GM12875 (cell line): ENCODE data around the gene SMPDL3B.

Experiments used
- H3K4me3 ChIP-seq: one replicate; pipeline ENCODE4 v1.5.1; 2011; ENCODE audit warnings: low read depth, low read length, control low read depth
- CTCF ChIP-seq: IDR thresholded peaks from 2 replicates; pipeline ENCODE4 v1.5.1; 2011; ENCODE audit warnings: low read depth, mild to moderate bottlenecking, control low read depth, inconsistent platforms, low read length, moderate library complexity, borderline replicate concordance; ENCODE audit not compliant: insufficient read depth

SMPDL3B gene

DNA sequence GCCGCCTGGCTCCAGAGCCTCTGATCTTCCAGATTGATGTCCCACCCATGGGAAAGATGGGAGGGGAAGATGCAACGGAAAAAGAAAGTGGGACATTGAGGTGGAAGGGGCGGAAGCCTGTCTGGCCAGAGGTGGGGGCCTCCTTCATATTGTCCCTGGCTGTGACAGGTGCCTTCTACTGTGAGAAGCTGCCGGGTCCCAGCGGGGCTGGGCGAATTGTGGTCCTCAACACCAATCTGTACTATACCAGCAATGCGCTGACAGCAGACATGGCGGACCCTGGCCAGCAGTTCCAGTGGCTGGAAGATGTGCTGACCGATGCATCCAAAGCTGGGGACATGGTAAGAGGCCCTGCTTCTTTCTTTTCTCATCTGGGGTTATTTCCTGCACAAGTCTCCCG, 19.4 kb downstream of the SMPDL3B start:
- no peak overlapping the region for H3K4me3 ChIP-seq
- no peak for TF ChIP-seq CTCF

DNA sequence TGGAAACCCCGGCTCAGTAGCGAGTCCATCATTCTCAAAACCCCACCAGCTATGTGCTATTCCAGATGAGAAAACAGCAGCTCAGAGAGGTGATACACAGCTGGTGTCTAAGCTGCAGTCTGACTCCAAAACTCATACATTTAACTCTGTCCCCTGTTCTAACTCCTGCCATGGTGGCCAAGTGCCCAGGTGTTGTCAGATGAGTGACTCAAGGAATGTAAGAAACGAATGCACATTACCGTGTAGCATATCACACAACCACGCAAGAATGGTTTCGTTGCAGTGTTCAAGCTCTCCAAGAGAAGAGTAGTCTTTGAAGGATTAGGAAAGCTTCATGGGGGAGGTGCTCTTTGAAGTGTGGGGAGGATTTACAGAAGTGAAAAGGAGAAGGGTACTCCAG, 20.3 kb downstream of the SMPDL3B start:
- TF ChIP-seq CTCF = no peak
- no peak overlapping the region for H3K4me3 ChIP-seq

DNA sequence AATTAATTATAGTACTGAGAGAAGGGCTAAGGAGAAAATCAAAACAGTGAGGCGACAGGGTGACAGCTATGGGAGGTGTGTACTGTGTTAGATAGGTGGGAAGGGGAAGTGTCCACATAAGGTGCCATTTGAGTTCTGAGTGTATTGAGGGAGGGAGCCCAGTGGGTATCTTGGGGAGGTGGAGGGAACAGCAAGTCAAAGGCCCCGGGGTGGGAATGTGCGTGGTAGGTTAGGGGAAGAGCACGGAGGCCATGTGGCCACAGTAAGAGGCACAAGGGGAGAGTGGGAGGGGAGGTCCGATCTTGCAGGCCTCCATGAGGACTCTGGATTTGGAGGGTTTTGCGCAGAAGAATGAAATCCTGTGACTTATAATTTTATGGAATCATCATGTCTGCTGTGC, 22.0 kb downstream of the SMPDL3B start:
- no peak for TF ChIP-seq CTCF
- no peak overlapping the region for H3K4me3 ChIP-seq

GRCh38 chr1:27957655-27958054, 22.9 kb downstream of the SMPDL3B start:
- no peak overlapping the region for H3K4me3 ChIP-seq
- TF ChIP-seq CTCF = no peak

DNA sequence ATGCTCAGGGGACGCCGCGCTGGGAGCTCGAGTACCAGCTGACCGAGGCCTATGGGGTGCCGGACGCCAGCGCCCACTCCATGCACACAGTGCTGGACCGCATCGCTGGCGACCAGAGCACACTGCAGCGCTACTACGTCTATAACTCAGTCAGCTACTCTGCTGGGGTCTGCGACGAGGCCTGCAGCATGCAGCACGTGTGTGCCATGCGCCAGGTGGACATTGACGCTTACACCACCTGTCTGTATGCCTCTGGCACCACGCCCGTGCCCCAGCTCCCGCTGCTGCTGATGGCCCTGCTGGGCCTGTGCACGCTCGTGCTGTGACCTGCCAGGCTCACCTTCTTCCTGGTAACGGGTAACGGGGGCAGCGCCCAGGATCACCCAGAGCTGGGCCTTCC, 23.7 kb downstream of the SMPDL3B start:
- H3K4me3 ChIP-seq = no peak overlapping the region
- no peak for TF ChIP-seq CTCF

DNA sequence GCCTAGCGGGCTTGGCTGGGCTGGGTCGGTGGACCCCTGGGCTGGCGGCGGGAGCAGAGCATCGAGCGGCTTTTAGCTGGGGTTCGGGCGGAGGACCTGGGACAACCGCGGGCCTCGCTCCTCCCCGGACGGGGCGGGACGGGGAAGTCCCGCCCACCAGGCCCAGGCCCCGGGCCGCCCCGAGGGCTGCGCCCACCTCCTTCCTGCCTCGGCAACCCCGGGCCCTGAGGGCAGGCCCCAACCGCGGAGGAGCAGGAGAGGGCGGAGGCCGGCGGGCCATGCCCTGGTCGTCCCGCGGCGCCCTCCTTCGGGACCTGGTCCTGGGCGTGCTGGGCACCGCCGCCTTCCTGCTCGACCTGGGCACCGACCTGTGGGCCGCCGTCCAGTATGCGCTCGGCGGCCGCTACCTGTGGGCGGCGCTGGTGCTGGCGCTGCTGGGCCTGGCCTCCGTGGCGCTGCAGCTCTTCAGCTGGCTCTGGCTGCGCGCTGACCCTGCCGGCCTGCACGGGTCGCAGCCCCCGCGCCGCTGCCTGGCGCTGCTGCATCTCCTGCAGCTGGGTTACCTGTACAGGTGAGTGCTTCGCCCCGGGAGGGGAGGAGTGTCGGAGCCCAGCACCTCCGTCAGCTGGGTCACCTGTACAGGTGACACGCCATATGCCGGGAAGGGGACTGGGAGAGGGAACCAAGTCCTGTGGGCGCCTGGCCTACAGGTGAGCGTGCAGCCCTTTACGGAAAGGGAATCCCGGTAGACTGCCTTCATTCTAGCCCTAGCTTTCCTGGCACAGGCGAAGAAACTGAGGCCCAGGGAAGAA, 25.2 kb downstream of the SMPDL3B start, which contains the start of gene XKR8:
Gene XKR8, plus strand, starts transcription at position 182 of the 812 bp plus-strand sequence. Its CDS starts 97 bp downstream, at position 279.
- H3K4me3 ChIP-seq = peak within 1 kb of the TSS; percentile 87
- peak; percentile 57 for TF ChIP-seq CTCF

DNA sequence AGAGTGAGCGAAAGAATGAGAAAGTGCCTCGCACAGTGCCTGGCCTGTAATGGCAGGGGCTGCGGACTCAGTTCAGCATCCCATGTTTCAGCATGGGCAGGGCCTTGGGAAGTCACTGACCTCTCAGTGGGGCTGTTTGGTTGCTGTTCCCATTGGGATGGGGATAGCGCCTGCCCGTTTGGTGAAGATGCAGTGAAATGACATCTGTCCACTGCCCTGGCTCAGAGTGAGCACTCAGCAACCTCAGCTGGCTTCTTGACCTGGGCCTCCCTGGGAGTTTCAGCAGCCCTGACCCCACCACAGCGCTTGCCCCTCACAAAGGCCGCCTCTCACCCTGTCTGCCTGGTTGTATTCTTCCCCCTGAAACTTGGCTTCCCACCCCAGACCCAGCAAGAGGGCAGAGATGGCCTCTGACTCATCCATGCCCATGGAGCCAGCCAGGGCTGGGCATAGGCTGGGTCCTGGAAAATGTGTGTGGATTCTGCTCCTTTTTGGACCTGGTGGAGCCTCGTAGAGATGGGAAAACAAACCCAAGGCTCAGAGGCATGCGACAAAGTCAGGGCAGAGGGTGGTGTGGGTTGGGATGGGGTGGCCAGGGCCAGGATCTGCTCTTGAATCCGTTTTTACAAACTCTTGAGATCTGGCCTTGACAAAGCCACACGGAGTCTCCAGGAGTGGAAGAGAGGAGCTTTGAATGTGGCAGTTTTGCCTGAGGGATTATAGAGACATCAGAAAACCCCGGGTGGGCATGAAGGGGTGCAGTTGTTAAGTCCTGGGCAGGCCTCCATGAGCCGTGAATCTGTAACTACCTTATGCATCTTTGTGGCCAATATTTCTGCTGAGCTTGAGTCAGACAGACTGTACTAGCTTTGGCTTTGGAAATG, 26.2 kb downstream of the SMPDL3B start:
- H3K4me3 ChIP-seq = no peak overlapping the region
- TF ChIP-seq CTCF = no peak
